NCI-H2227 (cell line): Measurements from ENCODE around the gene GTPBP4.
"Not testable (repeated sequence)": the region's sequence is repeated elsewhere in the genome, so short reads cannot be mapped to it uniquely, and the experiment has no call there.

ENCODE experiments used
- DNase-seq: peaks from one replicate; lab custom pipeline; 2025; ENCODE audit not compliant: unreplicated experiment; lab: John Stamatoyannopoulos, UW

The GTPBP4 gene

GRCh38 chr10:988667-989545, 672 bp downstream of the GTPBP4 start:
- no peak for DNase-seq

DNA sequence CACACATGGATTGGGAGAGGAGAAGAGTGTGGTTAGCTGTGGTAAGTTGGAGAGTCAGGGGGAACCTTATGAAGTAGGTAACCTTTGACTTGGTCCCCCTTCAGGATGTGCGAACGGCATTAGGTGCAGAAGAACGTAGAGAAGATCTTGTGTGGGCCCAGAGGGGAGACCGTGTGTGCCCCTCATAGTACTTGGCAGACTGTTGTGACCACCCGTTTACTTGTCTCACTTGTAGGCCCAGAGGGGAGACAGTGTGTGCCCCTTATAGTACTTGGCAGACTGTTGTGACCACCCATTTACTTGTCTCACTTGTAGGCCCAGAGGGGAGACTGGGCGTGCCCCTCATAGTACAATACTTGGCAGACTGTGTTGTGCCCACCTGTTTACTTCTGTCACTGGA, 2.6 kb downstream of the GTPBP4 start:
- DNase-seq, result no peak

DNA sequence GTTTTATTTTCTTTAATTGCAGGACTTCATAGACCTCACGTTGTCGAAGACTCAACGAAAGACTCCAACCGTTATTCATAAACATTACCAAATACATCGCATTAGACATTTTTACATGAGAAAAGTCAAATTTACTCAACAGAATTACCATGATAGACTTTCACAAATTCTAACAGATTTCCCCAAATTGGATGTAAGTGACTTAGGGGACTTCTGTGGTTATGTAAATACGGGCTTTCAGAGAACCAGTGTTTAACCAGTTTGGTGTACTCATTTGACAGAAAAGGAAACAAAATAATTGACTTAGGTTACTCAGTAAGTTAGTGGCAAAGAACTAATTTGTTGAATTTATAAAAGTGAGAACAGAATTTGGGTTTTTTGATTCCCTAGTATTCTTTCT, 4.2 kb downstream of the GTPBP4 start:
- no peak for DNase-seq

DNA sequence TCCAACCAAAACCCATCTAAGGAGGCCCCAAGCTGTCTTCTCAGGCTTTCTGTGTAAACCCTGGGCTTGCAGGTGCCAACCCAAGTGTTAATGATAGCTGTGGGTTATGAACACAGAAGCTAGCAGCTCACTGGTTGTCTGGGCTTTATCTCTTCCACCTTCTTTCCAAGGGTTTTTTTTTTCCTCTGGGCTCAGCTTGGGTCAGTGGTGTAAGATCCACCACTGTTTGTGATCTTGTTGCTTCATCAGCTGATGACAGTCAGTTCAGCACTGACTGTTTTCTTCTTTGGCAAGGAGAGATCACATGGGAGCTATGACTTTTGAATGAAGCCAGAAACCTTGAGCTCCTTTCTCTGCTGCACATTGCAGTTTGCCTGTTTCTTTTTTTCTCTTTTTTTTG, 4.6 kb downstream of the GTPBP4 start:
- no peak for DNase-seq

DNA sequence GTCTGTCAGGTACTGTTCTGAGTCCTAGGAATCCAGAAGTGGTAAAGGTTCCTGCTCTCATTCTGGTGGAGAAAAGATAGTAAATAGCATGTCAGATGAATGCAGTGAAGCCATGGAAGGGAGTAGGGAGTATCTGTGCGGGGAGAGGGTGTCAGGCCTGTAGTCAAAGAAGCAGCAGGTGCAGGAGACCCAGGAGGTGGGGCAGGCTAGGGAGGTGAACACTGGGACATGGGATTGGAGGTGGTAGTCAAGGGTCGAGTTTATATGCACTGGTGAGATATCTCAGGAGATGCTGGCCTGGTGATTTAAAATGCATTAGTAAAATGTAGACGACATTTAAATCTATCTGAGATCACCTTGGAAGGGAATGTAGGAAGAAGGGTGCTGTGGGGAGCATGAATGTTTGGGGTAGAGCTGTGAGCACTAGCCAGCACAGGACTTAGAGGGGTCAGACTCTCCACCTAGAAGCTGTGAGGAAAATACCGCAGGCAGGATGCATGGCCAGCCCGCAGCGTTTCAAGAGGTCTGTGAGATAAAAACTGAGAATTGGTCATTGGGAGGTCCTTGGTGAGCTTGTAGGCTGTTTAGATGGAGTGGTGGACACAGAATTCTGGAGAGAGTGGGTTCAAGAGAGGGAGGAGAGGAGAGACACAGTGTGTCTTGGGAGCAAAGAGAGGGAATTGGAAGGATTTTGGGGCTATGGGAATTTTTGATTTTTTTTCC, 6.8 kb downstream of the GTPBP4 start:
- DNase-seq, result no peak

DNA sequence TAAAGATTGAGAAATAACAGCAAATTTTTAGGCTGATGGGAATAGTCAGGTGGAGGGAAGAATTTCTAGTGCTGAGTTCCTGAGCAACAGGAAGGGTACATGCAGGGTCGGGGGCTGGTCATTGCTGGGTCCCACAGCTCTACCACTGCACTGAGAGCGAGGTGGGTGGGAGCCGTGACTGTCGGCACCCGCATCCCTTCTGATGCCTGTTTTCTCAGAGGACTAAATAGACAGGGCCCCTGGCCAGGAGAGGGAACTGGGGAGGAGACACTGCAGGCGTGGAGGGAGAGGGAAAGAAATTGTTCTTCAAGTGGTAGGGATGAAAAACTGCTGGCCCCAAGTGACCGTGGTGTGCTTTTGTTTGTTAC, 7.3 kb downstream of the GTPBP4 start:
- DNase-seq, result no peak

DNA sequence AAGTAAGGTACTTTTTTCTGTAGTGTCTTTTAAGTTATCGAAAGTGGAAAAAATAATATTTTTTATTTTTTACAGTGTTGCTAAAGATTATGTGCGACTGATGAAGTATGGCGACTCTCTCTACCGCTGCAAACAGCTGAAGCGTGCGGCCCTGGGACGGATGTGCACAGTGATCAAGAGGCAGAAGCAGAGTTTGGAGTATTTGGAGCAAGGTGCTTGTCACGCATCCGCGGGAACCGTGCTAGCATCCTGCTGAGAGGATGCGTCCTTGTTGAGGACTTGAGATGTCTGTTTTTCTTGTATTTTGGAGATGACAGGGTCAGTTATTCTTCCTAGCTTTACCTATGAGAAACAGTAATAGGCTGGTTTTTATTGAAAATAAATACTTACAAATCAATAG, 7.8 kb downstream of the GTPBP4 start:
- no peak for DNase-seq

GRCh38 chr10:997266-998022, 9.2 kb downstream of the GTPBP4 start:
- DNase-seq, result no peak

- no peak for DNase-seq
Observed at GRCh38 chr10:1002425-1003006, 14.3 kb downstream of the GTPBP4 start.

DNA sequence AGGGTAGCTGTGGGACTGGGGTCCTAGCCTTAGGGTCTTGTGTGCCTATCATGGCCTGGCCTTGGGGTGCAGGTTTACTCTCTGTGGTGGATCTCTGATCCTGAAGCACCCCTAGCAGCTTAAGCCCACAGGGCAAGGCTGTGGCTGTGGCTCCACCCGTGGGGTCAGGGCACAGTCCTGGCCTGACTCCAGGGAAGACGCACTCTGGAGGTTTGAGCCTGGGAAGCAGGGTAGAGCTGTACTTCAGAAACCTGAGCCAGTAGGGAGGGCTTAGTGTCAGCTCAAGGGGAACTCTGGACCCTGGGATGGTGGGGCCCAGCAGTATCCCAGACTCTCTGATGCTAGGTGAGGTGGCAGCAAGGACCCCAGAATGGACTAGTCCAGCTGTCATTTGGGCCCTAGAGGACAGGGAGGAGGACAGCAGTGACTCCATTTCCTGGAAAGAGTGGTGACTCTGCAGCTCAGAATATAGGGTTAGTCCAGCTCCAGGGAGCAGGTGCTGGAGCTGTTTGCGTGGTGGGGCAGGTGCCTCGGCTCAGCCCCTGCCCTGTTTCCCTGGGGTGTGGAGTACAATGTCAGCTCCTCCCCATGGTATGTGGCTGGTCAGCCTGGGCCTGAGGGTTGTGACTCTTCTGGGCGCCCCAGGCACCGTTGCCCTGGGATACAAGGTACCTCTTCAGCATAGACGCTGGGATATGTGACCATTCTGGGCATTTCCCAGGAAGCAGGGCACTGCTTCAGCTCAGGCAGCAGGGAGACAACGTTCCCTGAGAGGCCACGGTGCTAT, 15.8 kb downstream of the GTPBP4 start:
- no peak for DNase-seq

DNA sequence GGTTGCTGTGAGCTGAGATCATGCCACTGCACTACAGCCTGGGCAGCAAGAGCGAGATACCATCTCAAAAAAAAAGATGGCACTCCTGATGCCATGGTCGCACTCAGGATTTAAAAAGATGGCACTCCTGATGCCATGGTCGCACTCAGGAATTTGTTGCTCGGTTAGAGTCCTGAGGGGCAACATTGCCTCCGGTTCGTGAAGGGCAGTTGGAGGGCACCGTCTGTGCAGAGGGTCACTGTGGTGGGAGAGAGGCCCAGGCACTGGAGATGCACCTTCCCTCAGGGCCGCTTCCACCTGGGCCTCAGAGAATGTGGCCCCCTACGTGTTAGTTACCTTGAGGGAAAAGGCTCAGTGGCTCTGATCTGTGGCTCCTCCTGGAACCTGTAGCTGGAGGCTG, 18.3 kb downstream of the GTPBP4 start:
- no peak for DNase-seq

GRCh38 chr10:1007583-1007982, 19.3 kb downstream of the GTPBP4 start:
- DNase-seq, result no peak

DNA sequence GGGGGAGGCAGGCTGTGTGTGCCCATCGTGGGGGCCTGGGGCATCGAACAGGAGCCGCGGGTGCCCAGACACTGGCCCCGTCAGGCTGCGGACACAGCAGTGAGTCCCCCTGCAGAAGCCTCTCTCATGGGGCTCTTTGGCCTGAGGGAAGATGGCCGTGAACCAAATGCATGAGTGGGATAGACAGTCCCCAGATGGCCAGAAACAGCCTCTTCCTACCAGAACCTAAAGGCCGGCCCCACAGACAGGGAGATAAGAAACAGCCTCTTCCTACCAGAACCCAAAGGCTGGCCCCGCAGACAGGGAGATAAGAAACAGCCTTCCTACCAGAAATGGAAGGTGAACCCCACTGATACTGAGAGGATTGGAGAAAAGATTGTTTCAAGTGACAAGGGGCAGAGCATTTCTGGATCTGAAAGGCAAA, 20.8 kb downstream of the GTPBP4 start:
- no peak for DNase-seq

GRCh38 chr10:1009947-1010346, 21.7 kb downstream of the GTPBP4 start:
- DNase-seq, result not testable (repeated sequence)

DNA sequence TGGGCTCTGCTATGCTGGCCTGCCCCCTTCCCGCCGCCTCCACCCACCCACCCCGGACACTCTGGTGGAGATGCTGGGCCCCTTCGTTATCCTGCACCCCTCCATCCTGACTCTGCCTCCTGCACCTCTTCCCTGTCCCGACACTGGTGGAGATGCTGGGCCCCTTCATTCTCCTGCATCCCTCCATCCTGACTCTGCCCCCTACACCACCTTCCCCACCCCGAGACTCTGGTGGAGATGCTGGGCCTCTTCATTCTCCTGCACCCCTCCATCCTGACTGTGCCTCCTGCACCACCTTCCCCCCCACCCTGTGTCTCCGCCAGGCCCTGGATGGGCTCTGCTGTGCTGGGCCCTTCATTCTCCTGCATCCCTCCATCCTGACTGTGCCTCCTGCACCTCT, 22.5 kb downstream of the GTPBP4 start:
- DNase-seq, result no peak

DNA sequence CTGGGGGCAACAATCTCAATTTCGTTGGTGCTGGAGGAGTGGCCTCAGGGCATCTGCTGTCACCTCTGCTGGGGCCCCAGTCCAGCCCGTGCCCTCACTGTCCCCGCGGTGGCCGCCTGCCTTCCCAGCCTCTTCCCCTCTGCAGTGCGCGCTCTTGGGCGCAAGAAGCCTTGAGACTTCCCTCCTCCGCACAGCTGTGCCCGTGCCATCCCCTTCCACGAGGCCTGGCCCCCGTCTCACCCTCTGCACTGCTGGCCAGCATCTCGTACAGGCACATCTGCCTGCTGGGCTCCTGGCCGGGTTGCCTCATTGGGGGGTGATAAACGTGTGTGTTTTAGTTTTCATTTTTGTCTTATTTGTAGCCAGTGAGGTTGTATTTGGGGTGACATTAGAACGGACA, 23.5 kb downstream of the GTPBP4 start:
- DNase-seq, result no peak

DNA sequence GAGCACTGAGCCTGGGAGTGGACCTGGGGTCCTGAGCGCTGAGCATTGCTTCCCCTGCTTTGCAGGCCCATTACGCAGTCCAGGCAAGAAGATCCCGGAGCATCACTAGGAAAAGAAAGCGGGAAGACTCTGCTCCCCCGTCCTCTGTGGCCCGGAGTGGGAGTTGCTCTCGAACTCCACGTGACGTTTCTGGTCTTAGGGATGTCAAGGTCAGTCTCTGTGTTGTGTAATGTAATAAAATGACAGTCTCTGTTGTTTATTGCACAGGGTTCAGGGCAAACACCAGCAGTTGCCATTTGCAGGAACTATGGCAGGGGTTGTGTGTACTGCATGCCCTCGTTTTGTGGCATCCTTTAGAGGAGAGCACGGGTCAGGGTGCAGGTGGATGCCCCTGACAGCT, 27.5 kb downstream of the GTPBP4 start:
- no peak for DNase-seq

GRCh38 chr10:1019362-1019761, 31.1 kb downstream of the GTPBP4 start:
- no peak for DNase-seq

- no peak for DNase-seq
Observed at GRCh38 chr10:1020460-1020859, 32.2 kb downstream of the GTPBP4 start.

GRCh38 chr10:1020958-1021357, 32.7 kb downstream of the GTPBP4 start:
- no peak for DNase-seq

DNA sequence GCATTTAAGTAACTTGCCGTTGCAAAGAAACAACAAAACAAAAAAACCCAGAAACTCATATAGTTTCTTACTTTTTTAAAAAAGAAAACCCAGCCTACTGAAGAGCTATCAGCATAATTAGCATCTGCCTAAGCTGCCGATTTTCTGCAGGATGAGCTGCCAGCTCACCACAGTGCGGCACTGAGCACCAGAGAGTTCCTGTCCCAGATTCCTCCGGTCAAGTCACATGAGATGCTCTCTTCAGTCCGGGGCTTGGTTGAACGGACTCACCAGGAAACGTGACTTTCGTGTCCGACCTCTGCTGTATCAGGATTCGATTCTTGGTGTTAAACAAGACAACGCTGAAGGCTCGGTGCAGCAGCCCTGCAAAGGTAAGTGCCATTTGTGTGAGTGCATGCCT, 34.2 kb downstream of the GTPBP4 start:
- DNase-seq, result no peak
